ENCODE data around the gene CDH4.

The CDH4 gene

DNA sequence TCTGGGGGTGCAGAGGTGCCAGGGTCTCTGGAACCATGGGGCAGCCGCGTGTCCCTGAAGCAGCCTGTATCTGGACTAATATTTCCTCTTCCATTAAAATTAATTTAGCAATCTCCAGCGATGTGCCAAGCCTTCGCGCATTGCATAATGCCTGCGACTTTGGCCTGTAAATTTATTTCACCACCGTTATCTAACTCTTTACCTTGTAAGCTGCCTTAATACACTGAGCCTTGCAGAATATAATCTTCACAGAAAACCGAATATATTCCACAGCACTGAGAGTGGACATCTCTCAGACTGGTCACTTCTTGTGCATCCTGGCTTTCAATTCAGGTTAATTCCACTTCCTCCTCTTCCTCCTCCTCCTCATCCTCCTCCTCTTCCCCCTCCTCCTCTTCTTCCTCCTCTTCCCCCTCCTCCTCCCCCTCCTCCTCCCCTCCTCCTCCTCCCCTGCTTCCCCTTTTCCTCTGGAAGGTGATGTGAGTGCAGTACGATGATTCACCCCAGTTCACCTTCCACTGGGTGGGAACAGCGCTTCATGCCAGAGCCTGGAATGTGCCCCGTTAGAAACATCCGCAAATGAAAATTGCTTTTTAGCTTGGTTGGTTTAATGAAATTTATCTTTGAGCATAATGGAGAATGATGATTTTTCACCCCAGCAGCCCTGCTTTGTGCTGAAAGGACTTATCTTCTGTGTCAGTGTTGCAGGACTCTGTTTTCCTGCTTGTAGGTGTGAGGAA is 101.4 kb downstream of the CDH4 start:
- H3K27me3 ChIP-seq (ENCODE audit: insufficient read depth, poor library complexity, severe bottlenecking) = no peaks in the 10 kb centered on the region
- no peak for DNase-seq (ENCODE audit: low read depth in 1 of 2, low spot score in 1 of 2)
- no peak overlapping the region for H3K4me3 ChIP-seq (replicated peaks; ENCODE audit: insufficient read depth, low read length)
- H3K27ac ChIP-seq (replicated peaks) = no peak overlapping the region
- TF ChIP-seq GABPA (IDR thresholded peaks at IDR 0.05; ENCODE audit: low read depth) = no peak
- TF ChIP-seq, protein P1, sequence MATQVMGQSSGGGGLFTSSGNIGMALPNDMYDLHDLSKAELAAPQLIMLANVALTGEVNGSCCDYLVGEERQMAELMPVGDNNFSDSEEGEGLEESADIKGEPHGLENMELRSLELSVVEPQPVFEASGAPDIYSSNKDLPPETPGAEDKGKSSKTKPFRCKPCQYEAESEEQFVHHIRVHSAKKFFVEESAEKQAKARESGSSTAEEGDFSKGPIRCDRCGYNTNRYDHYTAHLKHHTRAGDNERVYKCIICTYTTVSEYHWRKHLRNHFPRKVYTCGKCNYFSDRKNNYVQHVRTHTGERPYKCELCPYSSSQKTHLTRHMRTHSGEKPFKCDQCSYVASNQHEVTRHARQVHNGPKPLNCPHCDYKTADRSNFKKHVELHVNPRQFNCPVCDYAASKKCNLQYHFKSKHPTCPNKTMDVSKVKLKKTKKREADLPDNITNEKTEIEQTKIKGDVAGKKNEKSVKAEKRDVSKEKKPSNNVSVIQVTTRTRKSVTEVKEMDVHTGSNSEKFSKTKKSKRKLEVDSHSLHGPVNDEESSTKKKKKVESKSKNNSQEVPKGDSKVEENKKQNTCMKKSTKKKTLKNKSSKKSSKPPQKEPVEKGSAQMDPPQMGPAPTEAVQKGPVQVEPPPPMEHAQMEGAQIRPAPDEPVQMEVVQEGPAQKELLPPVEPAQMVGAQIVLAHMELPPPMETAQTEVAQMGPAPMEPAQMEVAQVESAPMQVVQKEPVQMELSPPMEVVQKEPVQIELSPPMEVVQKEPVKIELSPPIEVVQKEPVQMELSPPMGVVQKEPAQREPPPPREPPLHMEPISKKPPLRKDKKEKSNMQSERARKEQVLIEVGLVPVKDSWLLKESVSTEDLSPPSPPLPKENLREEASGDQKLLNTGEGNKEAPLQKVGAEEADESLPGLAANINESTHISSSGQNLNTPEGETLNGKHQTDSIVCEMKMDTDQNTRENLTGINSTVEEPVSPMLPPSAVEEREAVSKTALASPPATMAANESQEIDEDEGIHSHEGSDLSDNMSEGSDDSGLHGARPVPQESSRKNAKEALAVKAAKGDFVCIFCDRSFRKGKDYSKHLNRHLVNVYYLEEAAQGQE (IDR thresholded peaks at IDR 0.05; ENCODE audit: insufficient replicate concordance, low read depth) = no peak
- no peak for TF ChIP-seq SPI1 (IDR thresholded peaks at IDR 0.05; ENCODE audit: borderline replicate concordance, low read depth)
- TF ChIP-seq POLR2AphosphoS5 (IDR thresholded peaks at IDR 0.05; ENCODE audit: low read depth) = no peak
- TF ChIP-seq, protein P2, sequence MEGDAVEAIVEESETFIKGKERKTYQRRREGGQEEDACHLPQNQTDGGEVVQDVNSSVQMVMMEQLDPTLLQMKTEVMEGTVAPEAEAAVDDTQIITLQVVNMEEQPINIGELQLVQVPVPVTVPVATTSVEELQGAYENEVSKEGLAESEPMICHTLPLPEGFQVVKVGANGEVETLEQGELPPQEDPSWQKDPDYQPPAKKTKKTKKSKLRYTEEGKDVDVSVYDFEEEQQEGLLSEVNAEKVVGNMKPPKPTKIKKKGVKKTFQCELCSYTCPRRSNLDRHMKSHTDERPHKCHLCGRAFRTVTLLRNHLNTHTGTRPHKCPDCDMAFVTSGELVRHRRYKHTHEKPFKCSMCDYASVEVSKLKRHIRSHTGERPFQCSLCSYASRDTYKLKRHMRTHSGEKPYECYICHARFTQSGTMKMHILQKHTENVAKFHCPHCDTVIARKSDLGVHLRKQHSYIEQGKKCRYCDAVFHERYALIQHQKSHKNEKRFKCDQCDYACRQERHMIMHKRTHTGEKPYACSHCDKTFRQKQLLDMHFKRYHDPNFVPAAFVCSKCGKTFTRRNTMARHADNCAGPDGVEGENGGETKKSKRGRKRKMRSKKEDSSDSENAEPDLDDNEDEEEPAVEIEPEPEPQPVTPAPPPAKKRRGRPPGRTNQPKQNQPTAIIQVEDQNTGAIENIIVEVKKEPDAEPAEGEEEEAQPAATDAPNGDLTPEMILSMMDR (IDR thresholded peaks at IDR 0.05; ENCODE audit: insufficient read depth, low read length) = no peak

DNA sequence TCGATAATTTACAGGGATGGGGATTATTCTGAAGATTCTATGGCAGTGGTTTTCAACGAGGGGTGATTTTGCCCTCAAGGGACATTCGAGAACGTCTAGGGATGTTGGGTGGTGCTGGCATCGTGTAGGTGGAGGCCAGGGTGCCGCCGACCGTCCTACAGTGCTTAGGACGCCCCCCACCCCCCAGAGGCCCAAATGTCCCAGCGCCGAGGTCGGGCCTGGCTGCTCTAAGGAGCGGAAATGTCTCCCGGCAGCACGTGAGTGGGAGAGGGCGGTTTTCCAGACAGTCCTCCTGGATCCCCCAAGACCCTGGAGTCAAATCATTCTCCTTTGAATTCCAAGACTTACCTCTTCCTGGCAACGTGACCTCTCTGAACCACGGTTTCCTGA is 101.9 kb downstream of the CDH4 start:
- DNase-seq (ENCODE audit: low read depth in 1 of 2, low spot score in 1 of 2) = no peak
- Histone ChIP-seq H3K27me3 (ENCODE audit: insufficient read depth, poor library complexity, severe bottlenecking) (no peaks in the 10 kb centered on the region), H3K27ac (replicated peaks) (no peak overlapping the region), H3K4me3 (replicated peaks; ENCODE audit: insufficient read depth, low read length) (no peak overlapping the region)
- TF ChIP-seq, protein P1 (IDR thresholded peaks at IDR 0.05; ENCODE audit: insufficient replicate concordance, low read depth) = no peak
- TF ChIP-seq, protein P2 (IDR thresholded peaks at IDR 0.05; ENCODE audit: insufficient read depth, low read length) = no peak
- no peak for TF ChIP-seq POLR2AphosphoS5 (IDR thresholded peaks at IDR 0.05; ENCODE audit: low read depth)
- no peak for TF ChIP-seq GABPA (IDR thresholded peaks at IDR 0.05; ENCODE audit: low read depth)
- TF ChIP-seq SPI1 (IDR thresholded peaks at IDR 0.05; ENCODE audit: borderline replicate concordance, low read depth) = no peak

DNA sequence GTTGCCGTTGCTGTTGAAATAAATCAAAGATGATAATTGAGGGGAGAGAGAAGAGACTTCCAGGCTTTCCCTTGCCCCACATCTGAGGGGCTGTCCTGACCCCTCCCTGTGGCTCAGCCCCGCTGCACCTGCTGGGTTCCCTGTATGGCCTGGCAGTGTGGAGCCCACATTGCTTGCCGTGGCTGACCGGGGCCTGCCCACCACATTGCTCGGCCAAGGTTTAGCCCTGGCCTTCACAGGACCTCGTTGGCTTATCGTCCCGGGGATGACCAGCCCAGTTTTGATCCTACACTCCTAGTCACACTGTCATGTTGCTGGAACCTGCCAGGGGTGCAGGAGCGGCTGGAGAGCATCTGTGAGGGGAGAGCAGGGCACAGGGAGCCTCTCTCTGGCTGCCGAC is 102.4 kb downstream of the CDH4 start:
- Histone ChIP-seq H3K27me3 (ENCODE audit: insufficient read depth, poor library complexity, severe bottlenecking) (no peaks in the 10 kb centered on the region), H3K4me3 (replicated peaks; ENCODE audit: insufficient read depth, low read length) (no peak overlapping the region), H3K27ac (replicated peaks) (no peak overlapping the region)
- TF ChIP-seq GABPA (IDR thresholded peaks at IDR 0.05; ENCODE audit: low read depth) (no peak), SPI1 (IDR thresholded peaks at IDR 0.05; ENCODE audit: borderline replicate concordance, low read depth) (no peak), POLR2AphosphoS5 (IDR thresholded peaks at IDR 0.05; ENCODE audit: low read depth) (no peak)
- TF ChIP-seq, protein P1 (IDR thresholded peaks at IDR 0.05; ENCODE audit: insufficient replicate concordance, low read depth) = no peak
- TF ChIP-seq, protein P2 (IDR thresholded peaks at IDR 0.05; ENCODE audit: insufficient read depth, low read length) = no peak
- DNase-seq (ENCODE audit: low read depth in 1 of 2, low spot score in 1 of 2) = no peak
